ENCODE measurements around the gene RABAC1. TPM values are rescaled to one million over a fixed set of nuclear protein-coding genes. Genes with fewer than 3 reads are reported as not detected.
A peak's percentile ranks its signal among the peaks of the same experiment; 100 is the strongest.
"Not testable (repeated sequence)": the region's sequence is repeated elsewhere in the genome, so short reads cannot be mapped to it uniquely, and the experiment has no call there.

RABAC1 gene
- total and polyA plus RNA-seq, 8 donors = 53.1 to 186 (median 74.2) TPM

GRCh38 chr19:41918653-41919244 is 40.4 kb downstream of the RABAC1 start:
- TF ChIP-seq CTCF (IDR thresholded peaks at IDR 0.05) = no peak
- no peak for ATAC-seq
- no peak overlapping the region for H3K4me3 ChIP-seq
- H3K27me3 ChIP-seq = peaks cover 42 to 98% of the 10 kb centered on the region in 2 donors
- H3K9me3 ChIP-seq = no peaks in the 10 kb centered on the region
- intact Hi-C loops (cut with DNase I) = no loop called here
- DNase-seq = no peak
- H3K27ac ChIP-seq = no peak overlapping the region
- no peaks in the 10 kb centered on the region for H3K36me3 ChIP-seq
- peaks cover 0 to 7% of the 10 kb centered on the region in 2 donors for H3K4me1 ChIP-seq

- Histone ChIP-seq H3K27me3 (peaks cover 46 to 99% of the 10 kb centered on the region in 2 donors), H3K4me3 (no peak overlapping the region), H3K4me1 (peaks cover 0 to 7% of the 10 kb centered on the region in 2 donors), H3K9me3 (no peaks in the 10 kb centered on the region), H3K27ac (no peak overlapping the region), H3K36me3 (no peaks in the 10 kb centered on the region)
- no peak for TF ChIP-seq CTCF (IDR thresholded peaks at IDR 0.05)
- ATAC-seq = no peak
- intact Hi-C loops (cut with DNase I) = no loop called here
- no peak for DNase-seq
These were observed 41.0 kb downstream of the RABAC1 start for GRCh38 chr19:41918095-41918494.

- Histone ChIP-seq H3K4me1 (peaks cover 0 to 7% of the 10 kb centered on the region in 2 donors), H3K4me3 (no peak overlapping the region), H3K27me3 (peaks cover 45 to 99% of the 10 kb centered on the region in 2 donors), H3K36me3 (no peaks in the 10 kb centered on the region), H3K9me3 (no peaks in the 10 kb centered on the region), H3K27ac (no peak overlapping the region)
- TF ChIP-seq CTCF (IDR thresholded peaks at IDR 0.05) = no peak
- ATAC-seq = no peak
- intact Hi-C loops (cut with DNase I) = no loop called here
- DNase-seq = peak in 1 of 4 donors; percentile 54
These were observed 41.4 kb downstream of the RABAC1 start for GRCh38 chr19:41917676-41918075.

- ATAC-seq = no peak
- H3K4me3 ChIP-seq = no peak overlapping the region
- intact Hi-C loops (cut with DNase I) = no loop called here
- peaks cover 40 to 99% of the 10 kb centered on the region in 2 donors for H3K27me3 ChIP-seq
- H3K27ac ChIP-seq = no peak overlapping the region
- no peaks in the 10 kb centered on the region for H3K36me3 ChIP-seq
- H3K4me1 ChIP-seq = peaks cover 0 to 7% of the 10 kb centered on the region in 2 donors
- peak in 1 of 4 donors; percentile 62 for DNase-seq
- no peak for TF ChIP-seq CTCF (IDR thresholded peaks at IDR 0.05)
- H3K9me3 ChIP-seq = no peaks in the 10 kb centered on the region
These were observed 43.2 kb downstream of the RABAC1 start for GRCh38 chr19:41915776-41916414.

- H3K4me3 ChIP-seq = no peak overlapping the region
- intact Hi-C loops (cut with DNase I) = no loop called here
- TF ChIP-seq CTCF (IDR thresholded peaks at IDR 0.05) = no peak
- peaks cover 0 to 7% of the 10 kb centered on the region in 2 donors for H3K4me1 ChIP-seq
- ATAC-seq (no peak), DNase-seq (peak in 1 of 4 donors; percentile 71)
- no peaks in the 10 kb centered on the region for H3K9me3 ChIP-seq
- H3K27ac ChIP-seq = no peak overlapping the region
- H3K27me3 ChIP-seq = peaks cover 33 to 95% of the 10 kb centered on the region in 2 donors
- H3K36me3 ChIP-seq = no peaks in the 10 kb centered on the region
These were observed 43.9 kb downstream of the RABAC1 start for GRCh38 chr19:41915021-41915775.

- intact Hi-C loops (cut with DNase I); H3K36me3 ChIP-seq; H3K4me3 ChIP-seq; H3K9me3 ChIP-seq; ATAC-seq; H3K4me1 ChIP-seq; H3K27ac ChIP-seq; DNase-seq: not testable (repeated sequence)
- peaks cover 33 to 88% of the 10 kb centered on the region in 2 donors for H3K27me3 ChIP-seq
These were observed 44.7 kb downstream of the RABAC1 start for GRCh38 chr19:41914424-41914834.
